ENCODE data around the gene CD101. TPM values are rescaled to one million over a fixed set of nuclear protein-coding genes. Genes with fewer than 3 reads are reported as not detected.

The CD101 gene
- total RNA-seq, 3 donors from 2014 or later = 0.65 to 1.2 (median 1.2) TPM

DNA sequence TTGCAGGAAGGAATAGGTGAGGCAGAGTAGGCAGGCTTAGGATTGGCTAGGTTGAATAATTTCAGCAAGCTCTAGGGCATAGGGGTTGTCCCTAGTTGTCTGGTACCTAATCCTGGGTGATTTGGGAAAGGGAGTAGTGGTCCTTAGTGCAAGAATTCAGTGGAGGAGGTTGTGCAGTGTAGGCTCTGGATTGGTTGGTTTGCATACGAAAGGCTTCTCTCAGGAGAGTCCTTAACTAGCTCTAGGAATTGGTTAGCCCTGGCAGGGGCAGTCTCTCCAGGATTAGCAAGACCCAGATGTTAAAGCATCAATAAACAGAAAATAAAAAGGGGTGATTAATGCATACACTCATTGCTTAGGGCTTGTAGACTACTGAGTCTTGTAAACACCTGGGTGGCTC lies 9.6 kb upstream of the CD101 start:
- ATAC-seq (no peak), DNase-seq (no peak)
- H3K4me3 Mint-ChIP-seq = no peak overlapping the region
- H3K36me3 Mint-ChIP-seq (ENCODE audit: insufficient read depth) = no peaks in the 10 kb centered on the region
- H3K4me1 Mint-ChIP-seq (ENCODE audit: low read depth) = peaks cover 28% of the 10 kb centered on the region
- peaks cover 4% of the 10 kb centered on the region for H3K9me3 Mint-ChIP-seq
- H3K27me3 Mint-ChIP-seq (ENCODE audit: low read depth) = no peaks in the 10 kb centered on the region

GRCh38 chr1:116993286-116993685 lies 8.3 kb upstream of the CD101 start:
- Mint-ChIP-seq H3K9me3 (peaks cover 4% of the 10 kb centered on the region), H3K27me3 (ENCODE audit: low read depth) (no peaks in the 10 kb centered on the region), H3K36me3 (ENCODE audit: insufficient read depth) (no peaks in the 10 kb centered on the region), H3K4me3 (no peak overlapping the region), H3K4me1 (ENCODE audit: low read depth) (peaks cover 15% of the 10 kb centered on the region)
- no peak for ATAC-seq
- DNase-seq = no peak

DNA sequence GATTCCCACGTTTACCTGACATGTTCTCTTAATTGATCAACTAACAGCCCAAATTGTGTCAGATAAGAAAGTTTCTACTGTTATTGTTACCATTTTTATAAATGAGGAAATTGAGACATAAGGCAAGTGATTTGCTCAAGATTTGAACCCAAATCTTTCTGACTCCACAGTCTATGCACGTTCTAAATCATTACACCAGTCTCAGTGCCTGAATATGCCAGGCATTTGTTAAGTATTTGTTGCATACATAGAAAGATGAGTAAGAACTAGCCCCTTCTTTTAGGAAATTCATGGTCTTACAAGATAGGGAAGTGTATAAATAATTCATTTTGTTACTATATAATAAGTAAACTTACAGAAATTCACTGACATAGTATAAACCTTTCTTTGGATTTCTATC lies 7.1 kb upstream of the CD101 start:
- H3K4me1 Mint-ChIP-seq (ENCODE audit: low read depth) = peaks cover 10% of the 10 kb centered on the region
- no peaks in the 10 kb centered on the region for H3K36me3 Mint-ChIP-seq (ENCODE audit: insufficient read depth)
- H3K9me3 Mint-ChIP-seq = peaks cover 4% of the 10 kb centered on the region
- no peak overlapping the region for H3K4me3 Mint-ChIP-seq
- no peaks in the 10 kb centered on the region for H3K27me3 Mint-ChIP-seq (ENCODE audit: low read depth)
- ATAC-seq = no peak
- no peak for DNase-seq

GRCh38 chr1:116997066-116997465 lies 4.5 kb upstream of the CD101 start:
- ATAC-seq = no peak
- Mint-ChIP-seq H3K4me3 (no peak overlapping the region), H3K9me3 (peaks cover 5% of the 10 kb centered on the region), H3K36me3 (ENCODE audit: insufficient read depth) (no peaks in the 10 kb centered on the region), H3K27me3 (ENCODE audit: low read depth) (no peaks in the 10 kb centered on the region), H3K4me1 (ENCODE audit: low read depth) (peaks cover 26% of the 10 kb centered on the region)
- DNase-seq = no peak

GRCh38 chr1:116997636-116998035 lies 3.9 kb upstream of the CD101 start:
- peaks cover 30% of the 10 kb centered on the region for H3K4me1 Mint-ChIP-seq (ENCODE audit: low read depth)
- no peak for ATAC-seq
- no peaks in the 10 kb centered on the region for H3K36me3 Mint-ChIP-seq (ENCODE audit: insufficient read depth)
- no peaks in the 10 kb centered on the region for H3K27me3 Mint-ChIP-seq (ENCODE audit: low read depth)
- H3K9me3 Mint-ChIP-seq = peaks cover 8% of the 10 kb centered on the region
- DNase-seq = no peak
- H3K4me3 Mint-ChIP-seq = no peak overlapping the region

DNA sequence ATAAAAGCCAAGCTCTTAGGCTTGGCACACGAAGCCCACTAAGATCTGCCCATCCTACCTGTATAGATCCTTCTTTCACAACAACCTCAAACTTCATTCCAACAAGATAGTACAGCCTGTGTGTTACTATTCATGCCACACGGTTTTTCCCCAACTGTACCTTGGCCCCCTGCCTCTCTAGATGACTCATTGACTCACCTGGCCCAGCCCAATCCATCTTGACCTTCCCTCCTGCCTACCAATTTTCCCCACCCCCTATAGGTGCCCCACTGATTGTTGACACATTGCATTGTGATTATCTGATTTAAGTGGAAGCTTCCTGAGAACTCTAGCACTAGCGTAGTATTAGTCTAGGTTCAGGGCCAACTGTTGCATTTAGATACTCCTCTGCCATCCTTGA lies 2.0 kb upstream of the CD101 start:
- H3K9me3 Mint-ChIP-seq = peaks cover 4% of the 10 kb centered on the region
- H3K36me3 Mint-ChIP-seq (ENCODE audit: insufficient read depth) = no peaks in the 10 kb centered on the region
- H3K27me3 Mint-ChIP-seq (ENCODE audit: low read depth) = no peaks in the 10 kb centered on the region
- DNase-seq = no peak
- no peak overlapping the region for H3K4me3 Mint-ChIP-seq
- H3K4me1 Mint-ChIP-seq (ENCODE audit: low read depth) = peaks cover 39% of the 10 kb centered on the region
- no peak for ATAC-seq

DNA sequence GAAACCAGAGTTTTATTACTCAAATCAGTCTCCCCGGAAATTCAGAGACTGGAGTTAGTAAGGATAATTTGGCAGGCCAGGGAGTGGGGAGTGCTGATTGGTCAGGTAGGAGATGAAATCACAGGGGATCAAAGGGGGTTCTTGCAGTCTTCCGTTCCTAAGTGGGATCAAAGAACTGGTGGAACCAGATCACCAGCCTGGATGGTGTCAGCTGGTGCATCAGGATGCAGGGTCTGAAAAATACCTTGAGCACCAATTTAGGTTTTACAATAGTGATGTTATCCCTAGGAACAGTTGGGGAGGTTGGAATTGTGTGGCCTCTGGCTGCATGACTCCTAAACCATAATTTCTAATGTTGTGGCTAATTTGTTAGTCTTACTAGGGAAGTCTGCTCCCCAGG lies 1.4 kb upstream of the CD101 start:
- ATAC-seq = no peak
- no peaks in the 10 kb centered on the region for H3K27me3 Mint-ChIP-seq (ENCODE audit: low read depth)
- H3K9me3 Mint-ChIP-seq = peaks cover 4% of the 10 kb centered on the region
- DNase-seq = no peak
- H3K36me3 Mint-ChIP-seq (ENCODE audit: insufficient read depth) = no peaks in the 10 kb centered on the region
- peaks cover 44% of the 10 kb centered on the region for H3K4me1 Mint-ChIP-seq (ENCODE audit: low read depth)
- H3K4me3 Mint-ChIP-seq = no peak overlapping the region

GRCh38 chr1:117003223-117003875 lies 1.8 kb downstream of the CD101 start:
- peaks cover 65% of the 10 kb centered on the region for H3K4me1 Mint-ChIP-seq (ENCODE audit: low read depth)
- H3K4me3 Mint-ChIP-seq = peak overlapping the region; percentile 19
- no peaks in the 10 kb centered on the region for H3K36me3 Mint-ChIP-seq (ENCODE audit: insufficient read depth)
- peaks cover 4% of the 10 kb centered on the region for H3K9me3 Mint-ChIP-seq
- no peak for DNase-seq
- no peak for ATAC-seq
- no peaks in the 10 kb centered on the region for H3K27me3 Mint-ChIP-seq (ENCODE audit: low read depth)

- Mint-ChIP-seq H3K27me3 (ENCODE audit: low read depth) (no peaks in the 10 kb centered on the region), H3K4me3 (no peak overlapping the region), H3K36me3 (ENCODE audit: insufficient read depth) (no peaks in the 10 kb centered on the region), H3K9me3 (no peaks in the 10 kb centered on the region), H3K4me1 (ENCODE audit: low read depth) (peaks cover 58% of the 10 kb centered on the region)
- ATAC-seq = no peak
- DNase-seq = no peak
Observed at GRCh38 chr1:117007719-117008013, 6.1 kb downstream of the CD101 start.

GRCh38 chr1:117008656-117009055 lies 7.1 kb downstream of the CD101 start:
- ATAC-seq = no peak
- H3K4me1 Mint-ChIP-seq (ENCODE audit: low read depth) = peaks cover 54% of the 10 kb centered on the region
- no peaks in the 10 kb centered on the region for H3K9me3 Mint-ChIP-seq
- no peaks in the 10 kb centered on the region for H3K27me3 Mint-ChIP-seq (ENCODE audit: low read depth)
- no peak overlapping the region for H3K4me3 Mint-ChIP-seq
- H3K36me3 Mint-ChIP-seq (ENCODE audit: insufficient read depth) = no peaks in the 10 kb centered on the region
- DNase-seq = no peak

GRCh38 chr1:117009132-117009531 lies 7.6 kb downstream of the CD101 start:
- H3K36me3 Mint-ChIP-seq (ENCODE audit: insufficient read depth) = no peaks in the 10 kb centered on the region
- peaks cover 57% of the 10 kb centered on the region for H3K4me1 Mint-ChIP-seq (ENCODE audit: low read depth)
- no peaks in the 10 kb centered on the region for H3K9me3 Mint-ChIP-seq
- peak overlapping the region; percentile 25 for H3K4me3 Mint-ChIP-seq
- ATAC-seq (peak; percentile 36 to 48), DNase-seq (no peak)
- H3K27me3 Mint-ChIP-seq (ENCODE audit: low read depth) = no peaks in the 10 kb centered on the region

- no peak overlapping the region for H3K4me3 Mint-ChIP-seq
- DNase-seq = no peak
- H3K27me3 Mint-ChIP-seq (ENCODE audit: low read depth) = no peaks in the 10 kb centered on the region
- ATAC-seq = no peak
- H3K4me1 Mint-ChIP-seq (ENCODE audit: low read depth) = peaks cover 55% of the 10 kb centered on the region
- H3K36me3 Mint-ChIP-seq (ENCODE audit: insufficient read depth) = no peaks in the 10 kb centered on the region
- no peaks in the 10 kb centered on the region for H3K9me3 Mint-ChIP-seq
Observed at GRCh38 chr1:117010310-117010969, 8.9 kb downstream of the CD101 start.

GRCh38 chr1:117011334-117011733 lies 9.8 kb downstream of the CD101 start:
- Mint-ChIP-seq H3K9me3 (no peaks in the 10 kb centered on the region), H3K27me3 (ENCODE audit: low read depth) (no peaks in the 10 kb centered on the region), H3K4me1 (ENCODE audit: low read depth) (peaks cover 54% of the 10 kb centered on the region), H3K36me3 (ENCODE audit: insufficient read depth) (no peaks in the 10 kb centered on the region), H3K4me3 (no peak overlapping the region)
- ATAC-seq (no peak), DNase-seq (no peak)

DNA sequence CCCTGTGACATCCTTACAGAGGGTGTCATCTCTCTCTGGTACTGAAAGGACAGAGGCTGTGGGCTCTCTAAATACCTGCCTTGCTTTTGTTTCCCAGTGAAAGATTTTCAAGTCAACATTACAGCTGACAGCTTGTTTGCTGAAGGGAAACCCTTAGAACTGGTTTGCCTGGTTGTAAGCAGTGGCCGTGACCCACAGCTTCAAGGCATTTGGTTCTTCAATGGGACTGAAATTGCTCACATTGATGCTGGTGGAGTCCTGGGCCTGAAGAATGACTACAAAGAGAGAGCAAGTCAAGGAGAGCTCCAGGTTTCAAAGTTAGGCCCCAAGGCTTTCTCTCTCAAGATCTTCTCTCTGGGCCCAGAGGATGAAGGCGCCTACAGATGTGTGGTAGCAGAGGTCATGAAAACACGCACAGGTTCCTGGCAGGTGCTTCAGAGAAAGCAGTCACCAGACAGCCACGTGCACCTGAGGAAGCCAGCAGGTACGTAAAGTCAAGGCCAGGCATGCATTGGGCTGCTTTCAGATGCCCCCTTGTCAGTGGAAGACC lies 11.8 kb downstream of the CD101 start:
- H3K27me3 Mint-ChIP-seq (ENCODE audit: low read depth) = no peaks in the 10 kb centered on the region
- no peak for DNase-seq

DNA sequence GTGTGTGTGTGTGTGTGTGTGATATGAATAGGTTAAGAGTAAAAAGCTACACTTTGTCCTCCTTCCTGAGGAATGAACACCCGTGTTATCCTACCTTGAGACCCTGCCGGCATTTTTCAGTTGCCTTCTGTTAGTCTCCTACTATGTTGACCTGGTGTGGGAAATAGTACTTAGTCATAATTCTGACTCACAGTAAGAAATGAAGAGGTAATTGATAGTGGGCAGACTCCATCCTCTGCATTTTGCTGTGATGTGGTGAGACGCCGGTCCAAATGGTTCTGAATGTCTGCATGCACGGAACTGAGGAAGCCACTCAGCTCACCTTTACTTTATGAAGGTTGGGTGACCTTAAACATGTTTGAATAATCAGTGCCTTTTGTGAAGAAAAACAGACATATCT lies 12.6 kb downstream of the CD101 start:
- Mint-ChIP-seq H3K27me3 (ENCODE audit: low read depth) (no peaks in the 10 kb centered on the region), H3K9me3 (no peaks in the 10 kb centered on the region), H3K4me3 (no peak overlapping the region), H3K4me1 (ENCODE audit: low read depth) (peaks cover 47% of the 10 kb centered on the region), H3K36me3 (ENCODE audit: insufficient read depth) (peaks cover under 1% of the 10 kb centered on the region)
- DNase-seq (no peak), ATAC-seq (peak; percentile 43 to 76)

More for the DNA sequence above, 11.8 kb downstream of the CD101 start:
- H3K9me3 Mint-ChIP-seq = no peaks in the 10 kb centered on the region
- no peak overlapping the region for H3K4me3 Mint-ChIP-seq
- H3K4me1 Mint-ChIP-seq (ENCODE audit: low read depth) = peaks cover 56% of the 10 kb centered on the region
- ATAC-seq = no peak
- H3K36me3 Mint-ChIP-seq (ENCODE audit: insufficient read depth) = no peaks in the 10 kb centered on the region
